HG03342 (cell line): ENCODE results near the gene PRKAR2B.
"Not testable (repeated sequence)": the region's sequence is repeated elsewhere in the genome, so short reads cannot be mapped to it uniquely, and the experiment has no call there.

Experiments used
- ATAC-seq: cut with Tn5 transposase; IDR thresholded peaks from one replicate; pipeline ENCODE4 v1.9.1; 2021; ENCODE audit warnings: mild to moderate bottlenecking, moderate library complexity; ENCODE audit not compliant: unreplicated experiment

PRKAR2B gene

DNA sequence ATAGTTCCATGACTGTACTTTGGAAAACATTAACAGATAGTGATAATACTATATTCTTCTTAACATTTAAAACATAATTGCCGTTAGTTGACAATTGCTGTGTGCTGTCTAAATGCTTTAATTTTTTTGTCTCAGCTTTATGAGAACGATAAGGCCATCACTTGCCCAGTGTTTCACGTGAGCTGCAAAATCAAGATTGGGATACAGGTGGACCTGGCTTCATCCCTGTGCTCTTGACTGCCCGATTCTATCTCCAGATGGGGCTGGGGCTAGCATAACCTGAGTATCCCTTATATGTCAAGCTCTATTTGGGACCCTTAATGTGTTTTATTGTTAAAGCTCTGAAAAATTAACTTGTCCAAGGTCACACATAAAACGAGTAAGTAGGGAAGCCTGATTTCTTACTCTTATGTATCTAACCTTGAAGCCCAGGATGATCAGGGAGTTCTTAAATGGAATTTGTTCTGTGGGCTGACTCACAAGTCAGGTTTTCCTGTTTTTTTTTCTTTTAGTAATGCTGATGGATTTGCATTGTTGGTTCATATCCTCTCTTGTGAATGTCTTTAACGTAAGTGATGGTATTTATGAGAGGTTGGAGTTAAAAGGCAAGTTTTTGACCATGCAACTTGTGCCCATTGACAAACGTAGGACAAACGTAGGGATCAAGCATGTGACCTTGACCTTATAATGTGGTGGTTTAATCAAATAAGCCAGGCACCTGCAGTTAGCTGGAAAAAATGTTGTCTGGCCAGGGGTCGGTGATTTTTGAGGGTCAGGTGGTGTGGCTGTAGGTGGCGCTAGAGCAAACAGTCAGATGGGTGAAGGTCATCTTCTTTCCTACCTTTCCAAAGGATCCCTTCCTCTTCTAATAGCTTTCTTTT, 3.6 kb downstream of the PRKAR2B start:
- ATAC-seq: no peak

GRCh38 chr7:107048783-107049418, 4.4 kb downstream of the PRKAR2B start:
- no peak for ATAC-seq

DNA sequence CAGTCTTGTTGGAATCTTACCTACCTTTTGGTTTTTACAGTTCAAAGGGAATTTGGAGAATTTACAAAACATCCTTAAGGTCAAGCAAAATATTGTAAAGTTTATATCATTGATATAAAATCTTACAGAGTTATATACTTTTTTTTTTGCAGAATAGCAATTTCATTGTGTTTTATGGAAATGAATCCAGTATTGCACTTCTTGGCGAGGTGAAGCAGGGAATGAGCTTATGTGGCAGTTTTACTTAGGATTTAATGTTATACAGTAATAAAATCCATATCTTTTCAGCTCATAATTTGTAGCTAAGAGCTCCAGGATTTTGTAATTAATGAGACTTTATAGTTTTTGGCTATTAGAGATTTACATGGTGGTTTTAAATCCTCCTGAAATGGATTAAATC, 5.0 kb downstream of the PRKAR2B start:
- ATAC-seq: no peak

- ATAC-seq: no peak
These were observed 5.5 kb downstream of the PRKAR2B start for GRCh38 chr7:107049971-107050532.

DNA sequence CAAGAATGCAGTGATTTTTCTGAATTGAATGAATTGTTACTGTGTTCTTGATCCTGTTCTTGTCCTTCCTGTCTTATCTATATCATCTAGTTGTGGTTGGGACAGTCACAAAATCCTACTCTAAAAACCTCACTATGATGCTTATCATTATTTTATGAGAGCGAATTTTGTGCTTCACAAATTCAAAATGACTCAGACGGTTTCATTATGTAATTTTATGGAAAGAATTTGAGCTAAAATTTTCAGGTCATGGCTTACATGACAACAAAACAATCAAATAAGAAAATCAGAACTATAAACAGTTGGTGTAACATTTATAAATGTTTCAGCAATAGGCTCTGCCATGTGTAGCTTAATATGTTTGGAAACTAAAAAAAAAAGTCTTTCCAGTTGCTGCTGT, 6.9 kb downstream of the PRKAR2B start:
- no peak for ATAC-seq

GRCh38 chr7:107054965-107055364, 10.5 kb downstream of the PRKAR2B start:
- ATAC-seq: not testable (repeated sequence)

GRCh38 chr7:107056058-107056457, 11.6 kb downstream of the PRKAR2B start:
- ATAC-seq: not testable (repeated sequence)

DNA sequence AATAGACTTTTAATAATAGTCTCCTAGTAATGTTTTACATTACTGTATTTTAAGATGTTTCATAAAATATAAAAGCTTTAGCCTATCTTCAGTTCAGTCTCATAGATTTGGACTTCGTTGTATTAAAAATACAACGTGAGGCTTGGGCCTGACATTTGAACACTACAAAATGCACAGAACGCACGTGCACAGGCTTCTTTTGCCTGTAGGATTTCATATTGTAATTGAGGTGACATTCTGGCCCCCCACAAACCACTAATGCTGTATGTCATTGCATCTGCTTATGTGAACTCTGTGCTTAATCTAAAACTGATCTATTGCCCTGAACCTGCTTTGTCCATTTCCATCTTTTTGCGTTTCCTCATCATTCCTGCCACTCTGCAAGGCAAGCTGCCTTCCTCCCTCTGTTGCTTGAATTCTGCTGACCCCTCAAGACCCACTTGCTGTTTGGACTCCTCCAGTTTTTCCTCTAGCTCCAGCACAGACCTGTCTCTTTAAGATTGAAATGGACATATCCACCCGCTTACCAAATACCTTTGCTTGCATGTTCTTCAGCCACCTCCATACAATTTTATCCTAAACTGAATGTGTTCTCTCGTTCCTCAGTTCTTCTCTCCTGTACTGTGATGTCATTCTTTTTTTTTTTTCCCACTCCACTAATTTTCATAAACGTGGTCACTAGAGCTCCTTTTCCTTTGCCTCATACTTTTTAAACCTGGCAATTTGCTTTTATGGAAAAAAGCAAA, 12.4 kb downstream of the PRKAR2B start:
- no peak for ATAC-seq

- no peak for ATAC-seq
These were observed 12.9 kb downstream of the PRKAR2B start for GRCh38 chr7:107057474-107057833.

DNA sequence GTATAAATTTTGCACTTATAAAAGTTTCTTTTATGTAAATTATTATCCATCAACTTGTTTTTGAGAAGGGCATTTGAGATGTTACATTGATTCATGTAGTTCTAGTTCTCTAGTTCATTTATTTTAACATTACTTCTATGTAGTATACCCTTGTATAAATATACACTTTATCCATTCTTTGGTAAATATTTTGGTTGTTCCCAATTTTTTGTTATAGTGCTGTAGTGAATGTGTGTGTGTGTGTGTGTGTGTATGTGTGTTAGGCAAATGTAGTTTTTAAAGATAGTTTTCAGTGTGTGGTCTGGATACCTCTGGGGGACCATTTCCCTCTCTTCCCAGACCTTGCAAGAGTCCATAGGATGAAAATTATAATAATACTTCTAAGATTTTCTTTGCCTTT, 15.0 kb downstream of the PRKAR2B start:
- ATAC-seq: no peak

DNA sequence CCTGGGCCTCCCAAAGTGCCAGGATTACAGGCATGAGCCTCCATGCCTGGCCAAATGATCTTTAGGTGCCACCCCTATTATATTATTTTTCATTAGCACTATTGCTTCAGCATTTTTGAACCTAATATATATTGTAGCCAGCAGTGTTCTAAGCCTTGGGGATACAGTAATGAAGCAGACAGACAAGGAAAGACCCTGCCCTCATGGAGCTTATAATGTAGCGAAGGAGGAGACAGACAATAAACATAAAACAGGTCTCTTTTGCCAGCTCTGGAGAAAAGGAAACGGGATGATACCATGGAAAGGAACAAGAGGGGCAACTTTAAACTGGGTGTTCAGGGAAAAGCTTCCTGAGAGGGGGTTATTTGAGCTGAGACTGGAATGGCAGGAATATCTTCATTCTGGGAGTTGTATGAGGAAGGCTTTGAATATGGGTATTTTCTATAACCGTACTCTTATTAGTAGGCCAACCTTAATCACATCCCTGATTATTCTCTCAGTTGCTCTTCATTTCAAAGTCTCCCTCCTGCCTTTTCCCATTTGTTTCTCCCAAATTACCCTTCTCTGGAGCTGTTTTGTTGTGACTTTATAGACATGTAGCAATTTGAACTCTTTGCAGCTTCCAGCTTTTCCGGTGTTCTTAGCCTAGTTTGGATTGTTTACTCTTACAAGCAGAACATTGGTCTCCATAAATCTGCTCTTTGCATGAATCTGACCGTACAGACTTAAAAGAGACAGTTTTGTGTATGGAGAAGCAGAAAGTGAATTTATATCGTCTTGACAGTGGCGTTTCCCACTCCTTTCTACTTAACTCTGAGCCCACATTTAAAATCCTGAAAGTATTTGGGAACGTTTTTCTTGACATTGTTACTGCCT, 19.0 kb downstream of the PRKAR2B start:
- no peak for ATAC-seq

DNA sequence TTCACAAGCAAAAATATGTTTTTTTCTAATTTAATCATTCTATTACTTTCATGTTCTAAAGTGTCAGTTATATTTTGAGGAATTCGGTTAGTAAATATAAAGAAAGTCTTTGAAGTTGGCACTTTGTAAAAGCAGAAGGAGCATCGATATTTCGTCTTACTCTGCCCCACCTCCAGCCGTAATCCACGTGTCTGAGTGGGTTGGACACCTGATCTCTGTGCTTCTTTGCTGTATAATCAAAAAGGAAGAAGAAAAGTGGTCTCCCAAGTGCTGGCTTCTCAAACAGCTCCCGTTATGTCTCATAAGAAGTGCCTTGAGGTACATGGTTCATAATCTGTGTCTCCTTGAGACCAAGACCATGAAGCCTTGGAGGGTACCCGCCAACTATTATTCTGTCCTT, 19.8 kb downstream of the PRKAR2B start:
- ATAC-seq: no peak

DNA sequence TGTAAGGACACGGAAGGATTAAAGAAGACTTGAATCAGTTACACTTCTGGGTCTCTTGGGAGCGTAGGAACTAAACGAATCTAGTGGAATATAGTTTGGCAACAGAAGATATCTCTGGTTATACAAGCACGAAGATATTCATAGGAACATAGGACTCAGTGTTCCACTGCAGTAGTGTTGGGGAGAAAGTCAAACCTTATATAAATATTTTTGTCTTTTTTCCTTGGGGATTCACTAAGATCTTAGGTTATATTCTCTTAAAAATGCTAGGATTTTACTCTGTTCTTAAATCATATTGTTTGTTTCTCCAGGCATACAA, 21.4 kb downstream of the PRKAR2B start:
- no peak for ATAC-seq

DNA sequence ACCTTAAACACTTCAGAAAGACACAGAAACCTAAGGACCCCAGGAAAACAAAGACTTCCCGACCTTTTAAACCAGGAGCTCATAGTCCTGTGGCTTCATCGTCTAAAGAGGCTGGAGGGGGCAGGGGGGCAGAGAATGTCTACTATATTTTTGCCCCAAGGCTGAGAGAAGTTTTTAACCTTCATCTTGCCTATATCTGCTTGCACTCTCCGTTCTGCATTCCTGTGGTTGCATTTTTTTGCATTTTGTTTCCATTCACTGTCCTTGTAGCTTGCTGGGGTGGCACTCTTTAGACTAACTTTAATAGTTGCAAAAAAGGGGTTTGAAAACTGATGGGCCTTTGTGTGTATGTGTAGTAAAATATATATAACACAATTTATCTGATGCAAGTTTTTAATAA, 23.7 kb downstream of the PRKAR2B start:
- no peak for ATAC-seq

DNA sequence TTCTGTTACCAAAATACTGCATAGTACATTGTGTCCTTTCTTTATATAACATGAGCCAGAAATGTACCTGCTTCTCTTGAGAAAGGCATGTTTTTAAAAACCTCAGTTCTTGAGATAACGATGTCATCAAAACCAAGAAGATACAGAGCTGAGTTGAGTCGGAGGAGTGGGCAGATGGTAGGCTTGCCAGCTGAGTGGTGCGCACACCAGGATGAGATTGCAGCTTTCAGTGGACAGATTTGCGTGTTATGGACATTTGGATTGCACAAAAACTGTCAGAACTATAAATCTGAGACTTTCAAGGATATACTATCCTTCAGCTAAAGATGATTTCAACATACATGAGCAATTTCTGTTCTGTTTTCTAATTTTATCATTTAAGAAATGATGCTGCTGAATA, 25.0 kb downstream of the PRKAR2B start:
- ATAC-seq: no peak

GRCh38 chr7:107070710-107071109, 26.2 kb downstream of the PRKAR2B start:
- no peak for ATAC-seq

DNA sequence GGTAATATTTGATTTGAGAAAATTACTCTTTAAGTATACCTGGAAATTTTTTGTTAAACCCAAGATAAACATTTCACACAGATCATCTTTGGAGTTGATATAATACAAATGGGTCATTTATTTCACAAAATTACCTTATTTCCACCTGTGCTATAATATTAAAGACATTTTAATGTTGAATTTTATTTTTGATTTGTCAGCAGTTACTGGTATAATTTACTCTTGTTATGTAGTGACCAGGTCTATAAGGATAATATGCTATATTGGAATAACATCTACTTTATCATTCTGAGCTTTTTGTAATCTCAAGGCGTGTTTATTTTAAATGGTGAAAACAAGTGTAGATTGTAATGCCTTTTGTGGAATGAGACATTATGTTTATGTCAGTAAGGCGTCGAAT, 26.6 kb downstream of the PRKAR2B start:
- ATAC-seq: no peak

- no peak for ATAC-seq
These were observed 27.6 kb downstream of the PRKAR2B start for GRCh38 chr7:107072133-107072532.

DNA sequence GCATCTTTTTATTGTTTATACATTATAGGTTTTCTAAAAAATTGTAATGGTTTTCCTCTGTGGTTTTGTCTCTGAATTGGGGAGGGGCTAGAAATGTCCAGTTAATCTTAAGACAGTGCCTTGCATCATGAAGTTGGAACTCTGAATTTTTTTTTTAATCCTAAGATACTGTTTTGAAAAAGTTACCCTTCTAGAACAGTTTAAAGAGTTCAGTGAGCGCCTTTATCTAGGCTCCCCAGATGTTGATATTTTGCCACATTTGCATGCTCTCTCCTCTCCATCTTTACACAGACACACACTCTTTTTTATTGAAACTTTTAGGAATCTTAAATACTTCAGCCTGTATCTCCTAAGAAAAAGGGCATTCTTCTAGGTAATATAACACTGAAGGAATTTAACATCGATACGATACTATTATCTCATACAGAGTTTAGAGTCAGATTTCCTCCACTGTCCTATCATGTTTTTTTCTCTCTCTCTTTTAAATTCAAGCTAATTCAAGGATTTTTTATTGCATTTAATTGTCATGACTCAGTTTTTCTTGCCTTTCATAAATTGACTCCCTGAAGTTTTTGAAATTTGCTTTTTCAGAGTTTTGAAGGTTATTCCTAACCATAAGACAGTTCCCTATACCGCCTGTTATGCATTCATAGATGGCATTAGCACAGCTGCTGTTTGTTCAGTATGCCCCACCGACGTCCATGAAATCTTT, 31.5 kb downstream of the PRKAR2B start:
- no peak for ATAC-seq
